ENCODE data around the gene FBXO24.

Gene FBXO24

DNA sequence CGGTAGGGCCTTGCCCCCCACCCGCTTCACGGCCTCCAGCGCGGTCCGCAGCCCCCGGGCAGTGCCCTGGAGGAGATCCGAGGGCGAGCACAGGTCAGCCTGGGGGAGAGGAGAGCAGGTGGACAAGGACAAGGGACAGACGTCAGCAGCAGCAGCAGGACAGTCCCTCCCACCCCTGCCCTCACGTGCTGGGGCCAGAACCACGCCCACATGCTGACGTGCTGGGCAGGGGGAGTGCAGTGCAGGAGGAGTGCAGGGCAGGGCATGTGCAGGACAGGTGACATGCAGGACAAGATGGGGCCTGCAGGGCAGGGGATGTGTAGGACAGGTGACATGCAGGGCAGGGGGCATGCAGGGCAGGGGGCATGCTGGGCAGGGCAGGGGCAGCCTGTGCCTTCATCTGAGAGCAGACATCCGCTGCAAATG lies 10.9 kb upstream of the FBXO24 start:
- DNase-seq = no peak

DNA sequence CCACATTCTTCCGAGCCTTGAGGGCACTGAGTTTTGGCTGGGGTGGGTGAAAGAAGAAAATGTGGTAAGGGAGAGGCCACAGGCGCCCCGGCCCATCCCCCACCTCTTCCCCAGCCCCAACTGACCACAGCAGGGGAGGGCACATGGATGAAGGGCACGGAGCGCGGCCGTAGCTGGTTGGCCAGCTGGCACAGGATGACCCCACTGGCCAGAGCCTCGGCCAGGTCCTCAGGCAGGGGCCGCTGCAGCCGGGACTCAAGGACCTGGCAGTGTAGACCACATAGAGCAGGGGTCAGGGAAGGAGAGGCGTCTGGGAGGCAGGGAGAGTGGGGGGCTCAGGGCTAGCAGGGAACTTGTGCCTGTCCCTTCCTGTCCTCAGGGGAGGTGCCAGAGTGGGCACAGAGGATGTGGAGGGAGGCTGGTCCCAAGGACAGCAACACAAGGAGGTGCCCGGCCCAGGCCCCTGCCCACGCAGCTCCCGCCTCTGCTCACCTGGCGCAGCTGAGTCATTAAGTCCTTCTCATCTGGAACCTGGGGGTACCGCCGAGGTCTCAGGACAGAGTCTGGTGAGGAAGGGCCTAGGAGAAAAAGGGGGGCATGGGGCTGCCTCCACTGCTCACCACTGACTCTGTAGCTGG lies 10.3 kb upstream of the FBXO24 start:
- DNase-seq = no peak

DNA sequence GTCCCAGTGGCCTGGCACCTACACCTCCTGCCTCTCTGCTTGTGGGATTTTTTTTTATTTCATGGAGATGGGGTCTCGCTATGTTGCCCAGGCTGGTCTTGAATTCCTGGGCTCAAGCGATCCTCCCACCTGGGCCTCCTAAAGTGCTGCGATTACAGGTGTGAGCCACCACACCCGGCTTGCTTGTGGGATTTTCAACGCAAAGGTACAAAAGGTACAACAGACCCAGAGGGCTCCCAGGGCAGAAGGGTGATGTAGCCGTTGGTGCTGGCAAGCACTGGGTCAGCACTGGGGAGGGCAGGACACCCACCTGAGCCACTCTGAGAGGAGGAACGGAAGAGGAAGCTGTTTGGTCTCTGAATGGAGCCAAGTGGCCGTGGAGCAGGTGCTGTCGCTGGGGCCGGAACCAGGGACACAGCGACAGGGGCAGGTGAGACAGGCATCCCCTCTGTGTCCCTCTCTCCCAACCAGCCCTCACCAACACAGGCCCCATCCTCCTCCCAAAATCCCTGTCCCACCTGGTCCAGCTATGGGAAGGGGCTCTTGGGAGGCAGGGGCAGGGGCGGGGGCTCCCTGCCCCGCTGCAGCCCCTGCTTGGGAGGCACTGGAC lies 9.6 kb upstream of the FBXO24 start:
- no peak for DNase-seq

DNA sequence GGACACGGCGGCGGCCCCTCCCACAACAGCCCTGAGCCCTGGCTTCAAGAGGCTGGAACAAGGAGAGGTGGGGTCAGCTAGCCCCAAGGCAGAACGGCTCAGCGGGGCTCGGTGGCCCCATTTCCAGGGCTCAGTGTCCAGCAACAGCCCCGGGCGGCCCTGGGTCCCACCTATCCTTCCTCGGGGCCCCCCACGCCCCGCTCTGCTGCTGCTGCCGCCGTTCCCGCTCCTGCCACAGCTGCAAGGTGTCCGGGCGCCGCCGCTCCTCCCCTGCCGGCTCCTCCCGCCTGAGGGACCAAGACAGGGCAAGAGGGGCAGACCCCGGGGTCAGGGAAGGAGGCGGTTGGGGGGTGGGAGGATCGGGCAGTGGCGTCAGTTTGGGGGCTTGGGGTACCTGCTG lies 9.0 kb upstream of the FBXO24 start:
- no peak for DNase-seq

DNA sequence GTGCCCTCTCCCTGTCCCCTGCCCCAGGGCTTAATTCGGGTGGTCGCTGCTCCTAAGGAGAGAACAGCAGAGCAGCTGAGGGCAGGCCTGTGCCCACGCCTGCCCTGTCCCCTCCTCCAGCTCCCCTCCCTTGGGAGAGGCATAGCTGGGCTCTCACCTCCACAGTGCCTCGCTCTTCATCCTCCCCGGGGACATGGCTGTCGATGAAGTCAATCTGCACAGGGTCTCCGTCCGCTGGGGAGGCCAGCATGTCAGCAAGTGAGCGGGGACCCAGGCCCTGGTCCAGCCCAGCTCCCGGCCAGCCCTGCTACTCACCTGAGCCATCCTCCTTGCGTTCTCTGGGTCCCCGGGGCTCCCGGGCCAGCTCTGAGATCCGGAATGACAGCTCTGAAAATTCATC lies 8.6 kb upstream of the FBXO24 start:
- no peak for DNase-seq

DNA sequence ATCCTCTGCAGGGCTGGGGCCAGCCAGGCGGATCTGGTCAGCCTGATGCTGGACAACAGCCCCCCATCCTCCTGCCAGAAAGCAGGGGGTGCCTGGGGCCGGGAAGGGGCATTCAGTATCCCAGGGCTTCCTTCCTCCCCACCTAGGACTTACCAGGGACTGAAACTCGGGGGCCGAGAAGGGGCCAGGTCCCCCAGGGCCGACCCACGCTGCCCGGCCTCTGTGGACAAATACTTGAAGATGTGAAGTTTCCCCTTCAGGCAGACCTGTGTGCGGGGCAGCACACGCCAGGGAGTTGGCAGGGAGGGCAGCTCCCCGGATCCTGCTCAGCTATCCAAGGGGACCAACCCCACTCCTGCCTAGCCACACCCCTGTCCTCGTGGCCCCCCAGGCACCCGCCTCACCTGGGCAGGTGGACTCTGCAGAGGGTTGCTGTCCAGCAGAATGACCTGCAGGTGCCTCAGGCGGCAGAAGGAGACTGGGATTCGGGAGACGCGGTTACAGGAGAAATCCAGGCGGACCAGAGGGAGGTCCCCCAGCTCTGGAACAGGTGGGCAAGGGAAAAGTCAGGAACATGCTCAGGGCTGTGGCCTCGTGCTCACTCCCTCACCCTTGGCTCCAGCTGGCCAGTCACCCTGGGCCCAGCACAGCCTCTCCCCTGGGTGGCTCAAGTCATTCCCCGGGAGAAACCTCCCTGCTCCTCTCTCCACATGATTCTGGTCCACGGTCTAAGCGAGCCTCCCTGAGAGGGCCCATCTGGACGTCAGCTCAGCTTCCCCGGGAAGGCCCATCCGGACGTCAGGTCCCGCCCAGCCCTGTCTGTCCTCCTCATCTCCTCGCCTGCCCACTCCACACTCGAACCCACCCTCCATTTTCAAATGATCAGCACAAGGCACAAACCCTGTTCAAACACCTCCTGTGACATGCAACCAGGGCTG lies 7.6 kb upstream of the FBXO24 start:
- no peak for DNase-seq

DNA sequence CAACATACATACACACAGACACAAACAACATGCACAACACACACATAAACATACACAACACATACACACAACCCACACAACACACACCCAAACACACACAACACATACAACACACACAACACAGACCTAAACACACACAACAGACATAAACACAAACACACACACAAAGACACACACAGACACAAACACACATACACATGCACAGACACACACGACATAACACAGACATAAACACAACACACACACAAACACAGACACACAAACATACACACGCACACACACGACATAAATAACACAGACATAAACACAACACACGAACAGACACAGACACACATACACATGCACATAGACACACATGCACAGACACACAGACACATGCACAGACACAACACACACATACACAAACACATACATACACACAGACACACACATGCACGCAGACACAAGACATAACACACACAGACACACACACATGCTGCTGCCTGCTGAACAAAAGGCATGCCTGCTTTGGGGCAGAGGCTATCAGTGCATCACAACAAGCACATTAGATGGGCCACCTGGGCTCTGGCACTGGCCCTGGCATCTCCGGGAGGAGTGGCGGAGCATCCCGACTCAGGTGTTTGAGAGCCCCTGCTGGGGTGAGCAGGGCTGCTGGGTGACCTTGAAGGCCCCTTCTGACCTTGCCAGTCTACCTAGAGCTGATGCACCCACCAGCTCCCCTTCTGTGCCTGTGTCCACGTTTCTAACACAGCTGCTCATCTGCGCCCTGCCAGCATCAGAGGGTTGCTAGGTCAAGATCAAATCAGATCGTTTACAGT lies 5.5 kb upstream of the FBXO24 start:
- DNase-seq = no peak

DNA sequence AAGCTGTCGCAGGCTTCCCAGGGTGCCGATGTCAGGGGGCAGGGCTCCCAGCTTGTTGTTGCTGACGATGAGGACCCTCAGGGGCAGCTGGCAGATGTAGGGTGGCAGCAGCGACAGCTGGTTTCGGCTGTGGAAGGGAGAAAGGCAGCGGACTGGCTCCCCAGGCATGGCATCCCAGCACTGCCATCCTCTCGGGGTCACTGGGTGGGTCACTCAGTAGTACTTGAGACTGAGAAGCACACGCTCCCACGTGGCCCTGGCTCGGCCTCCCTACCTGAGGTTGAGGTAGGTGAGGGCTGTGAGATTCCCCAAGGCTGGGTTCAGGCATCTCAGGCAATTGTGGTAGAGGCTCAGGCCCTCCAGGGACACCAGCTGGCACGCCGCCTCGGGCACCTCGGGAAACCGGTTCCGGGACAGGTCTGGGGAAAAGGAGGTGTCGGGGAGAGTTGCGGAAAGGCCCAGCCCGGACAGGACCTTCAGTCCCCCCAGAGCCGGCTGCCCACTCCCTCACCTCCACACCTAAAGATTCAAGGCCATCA lies 4.0 kb upstream of the FBXO24 start:
- no peak for DNase-seq

DNA sequence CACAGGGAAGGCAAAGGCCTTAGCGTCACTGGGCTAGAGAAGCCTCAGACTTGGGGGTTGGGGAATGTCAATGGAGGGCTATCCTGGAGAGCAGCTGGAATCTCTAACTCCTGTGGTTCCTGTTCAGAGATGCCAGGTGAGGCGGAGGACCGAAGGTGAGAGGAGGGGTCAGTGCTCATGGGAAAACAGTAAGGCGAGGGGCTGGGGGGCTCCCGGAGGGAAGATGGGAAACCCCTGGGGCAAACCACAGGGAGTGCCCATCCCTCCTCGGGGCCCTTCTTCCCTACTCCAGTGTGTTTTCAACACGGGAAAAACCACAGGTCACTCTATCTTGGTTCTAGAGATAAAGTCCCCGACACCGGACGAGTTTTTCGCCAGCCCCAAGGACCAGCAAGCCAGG lies 3.5 kb upstream of the FBXO24 start:
- DNase-seq = no peak

DNA sequence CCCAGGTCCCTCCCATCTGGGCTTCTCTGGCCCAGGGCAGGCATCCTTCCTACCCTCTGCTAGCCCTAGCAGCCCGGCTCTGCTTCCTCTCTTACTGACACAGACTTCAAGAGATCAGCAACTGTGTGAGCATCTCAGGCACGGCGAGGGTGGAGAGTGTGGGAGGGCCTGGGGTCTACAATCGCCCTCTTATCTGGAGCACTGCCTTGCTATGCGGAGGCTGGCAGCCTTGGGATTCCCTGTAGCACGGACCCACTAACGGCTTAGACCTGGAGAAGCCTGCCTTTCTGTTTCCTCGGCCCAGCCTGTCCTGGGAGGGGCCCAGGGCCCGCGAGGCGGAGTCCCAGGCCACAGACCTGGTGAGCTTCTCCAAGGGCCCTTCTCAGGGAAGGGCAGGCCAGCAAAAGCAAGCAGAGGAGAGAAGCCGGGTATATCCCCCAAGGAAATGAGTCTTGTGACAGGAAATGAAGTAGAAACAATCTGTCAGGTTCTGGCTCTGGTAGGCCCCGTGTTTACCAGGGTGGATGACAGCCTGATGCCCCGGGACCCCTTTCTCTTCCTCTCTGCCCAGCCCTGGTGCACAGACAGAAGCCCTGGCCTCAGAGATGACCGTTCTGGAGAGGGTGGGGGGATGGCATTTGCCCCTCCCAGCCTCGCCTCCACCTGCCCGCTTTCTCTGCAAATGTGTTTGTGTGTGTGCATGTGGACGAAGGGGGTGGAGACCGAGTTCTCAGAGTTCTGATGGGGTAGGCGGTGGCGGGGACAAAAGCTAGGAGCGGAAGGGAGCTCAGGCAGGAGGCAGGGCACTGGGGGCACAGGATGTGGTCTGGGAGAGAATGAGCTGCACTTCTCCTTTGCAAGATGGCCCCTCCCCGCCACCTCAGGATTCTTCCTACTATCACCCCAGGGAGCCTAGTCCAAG lies 2.7 kb upstream of the FBXO24 start:
- peak; percentile 82 for DNase-seq

DNA sequence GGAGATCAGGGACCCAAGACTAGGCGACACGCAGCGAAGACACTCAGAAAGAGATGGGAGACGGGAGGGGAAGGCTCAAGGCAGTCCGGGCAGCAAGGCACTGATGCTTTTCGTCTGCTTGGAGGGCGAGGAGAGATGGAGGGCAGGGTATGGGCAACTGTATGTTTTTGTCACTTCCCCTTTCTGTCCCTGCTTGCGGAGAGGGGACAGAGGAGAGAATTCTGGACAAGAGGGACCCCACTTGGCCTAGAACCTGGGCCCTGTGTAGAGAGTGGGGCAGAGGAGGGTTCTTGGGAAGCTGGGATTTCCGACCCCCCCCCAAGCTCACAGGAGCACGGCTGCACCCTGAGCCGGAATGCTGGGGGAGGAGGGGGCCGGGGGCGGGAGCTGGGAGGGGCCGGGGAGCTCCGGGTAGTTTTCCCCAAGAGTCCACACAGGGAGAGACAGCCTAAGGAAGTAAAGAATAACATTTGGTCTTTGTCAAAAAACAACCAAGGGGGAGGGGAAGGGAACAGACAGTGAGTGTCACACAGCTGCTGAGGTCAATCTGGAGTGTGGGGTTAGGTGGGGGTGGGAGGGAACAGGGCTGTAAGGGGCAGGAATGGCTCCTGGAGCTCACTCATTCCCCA lies 2.0 kb upstream of the FBXO24 start:
- peak; percentile 67 for DNase-seq

DNA sequence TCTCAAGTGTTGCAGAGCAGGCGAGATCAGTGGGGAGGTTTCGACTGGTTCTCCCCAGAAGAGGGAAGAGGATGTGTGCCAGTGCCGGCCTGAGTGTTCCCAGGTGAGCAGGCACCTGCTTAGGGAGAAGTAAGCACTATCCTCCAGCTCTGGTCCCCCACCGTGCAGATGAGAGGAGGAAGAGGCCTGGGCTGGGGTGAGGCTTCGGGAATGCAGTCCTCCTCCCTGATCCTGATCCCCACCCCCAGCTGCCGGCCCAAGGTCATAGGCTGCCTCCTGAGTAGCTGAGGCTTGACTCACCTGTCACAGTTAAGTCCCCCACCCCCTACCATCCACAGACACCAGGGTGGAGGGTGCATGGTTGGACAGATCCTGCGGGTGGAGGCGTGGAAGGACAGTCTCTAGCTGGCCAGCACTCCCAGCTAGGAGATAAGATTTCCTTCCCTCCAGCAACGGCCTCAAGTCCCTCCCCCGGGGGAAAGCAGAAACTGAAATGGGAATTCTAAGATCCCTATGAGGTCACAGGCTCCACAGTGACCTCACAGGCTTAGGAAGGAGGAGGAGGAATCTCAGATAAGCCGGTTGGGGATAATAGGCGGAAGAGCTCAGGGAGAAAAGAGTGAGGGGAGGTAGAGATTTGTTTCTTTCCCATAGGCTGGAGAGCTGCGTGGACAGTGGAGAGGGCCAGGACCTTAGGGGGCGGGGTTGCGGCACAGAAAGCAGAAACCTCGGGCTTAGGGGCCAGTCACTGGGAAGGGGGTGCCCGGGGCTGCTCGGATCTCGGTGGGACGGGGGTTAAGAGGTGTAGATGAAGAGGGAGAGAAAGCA lies 1.2 kb upstream of the FBXO24 start:
- peak; percentile 77 for DNase-seq

DNA sequence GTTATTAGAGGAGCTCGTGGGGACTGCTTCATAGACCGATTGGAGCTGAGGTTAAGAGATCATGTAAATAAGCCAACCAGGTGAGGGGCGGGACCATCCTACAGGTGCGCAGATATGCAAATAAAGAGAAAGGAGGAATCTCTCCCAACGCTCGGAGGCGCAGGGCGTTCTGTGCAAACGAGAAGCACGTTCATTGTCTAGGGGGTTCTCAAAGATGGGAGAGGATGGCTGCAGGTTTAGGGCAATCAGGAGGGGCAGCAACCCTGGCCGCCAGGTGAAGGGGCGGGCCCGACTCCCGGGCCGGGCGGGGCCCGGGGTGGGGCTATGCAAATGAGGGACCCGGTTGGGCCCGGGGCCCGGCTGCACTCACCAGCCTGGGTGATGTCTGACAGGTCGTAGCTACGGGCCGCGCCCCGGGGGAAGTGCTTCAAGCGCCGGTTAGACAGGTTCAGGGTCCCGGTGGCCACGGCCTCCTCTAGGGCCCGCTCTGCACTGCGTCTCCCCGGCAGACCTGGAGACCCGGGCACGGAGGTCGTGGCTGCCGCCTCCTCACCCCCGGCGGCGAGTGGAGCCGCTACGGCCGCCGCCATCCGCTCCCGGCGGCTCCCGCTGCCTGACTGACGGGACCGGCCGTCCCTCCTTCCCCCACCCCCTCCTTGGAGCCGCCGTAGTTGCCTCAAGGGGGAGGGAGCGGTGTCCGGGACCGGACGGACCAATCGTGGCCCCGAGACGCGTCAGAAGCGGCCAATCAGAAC lies 440 bp upstream of the FBXO24 start, which contains the start of gene LRCH4:
Gene LRCH4 (minus strand): TSS at position 619 of the 755 bp plus-strand sequence. CDS start 29 bp downstream, at position 590.
- peak; percentile 52 for DNase-seq

DNA sequence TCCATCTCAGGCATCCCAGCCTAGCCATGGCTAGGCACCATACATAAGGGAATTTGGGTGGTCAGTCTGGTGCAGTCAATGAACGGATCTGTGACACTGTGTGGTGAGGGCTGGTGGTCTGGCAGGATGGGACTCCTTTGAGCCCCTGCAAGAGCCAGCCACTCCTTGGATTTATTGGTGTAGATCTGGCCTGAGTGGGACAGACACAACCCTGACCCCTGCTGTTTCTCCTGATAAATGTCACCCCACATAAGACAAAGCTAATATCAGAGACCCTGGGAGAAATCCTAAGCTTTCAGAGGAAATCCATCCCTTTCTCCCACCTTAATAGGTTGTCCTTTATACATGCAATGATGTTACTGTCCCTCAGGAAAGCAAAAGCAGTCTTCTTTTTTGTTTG lies 2.3 kb downstream of the FBXO24 start:
- DNase-seq = peak; percentile 33

DNA sequence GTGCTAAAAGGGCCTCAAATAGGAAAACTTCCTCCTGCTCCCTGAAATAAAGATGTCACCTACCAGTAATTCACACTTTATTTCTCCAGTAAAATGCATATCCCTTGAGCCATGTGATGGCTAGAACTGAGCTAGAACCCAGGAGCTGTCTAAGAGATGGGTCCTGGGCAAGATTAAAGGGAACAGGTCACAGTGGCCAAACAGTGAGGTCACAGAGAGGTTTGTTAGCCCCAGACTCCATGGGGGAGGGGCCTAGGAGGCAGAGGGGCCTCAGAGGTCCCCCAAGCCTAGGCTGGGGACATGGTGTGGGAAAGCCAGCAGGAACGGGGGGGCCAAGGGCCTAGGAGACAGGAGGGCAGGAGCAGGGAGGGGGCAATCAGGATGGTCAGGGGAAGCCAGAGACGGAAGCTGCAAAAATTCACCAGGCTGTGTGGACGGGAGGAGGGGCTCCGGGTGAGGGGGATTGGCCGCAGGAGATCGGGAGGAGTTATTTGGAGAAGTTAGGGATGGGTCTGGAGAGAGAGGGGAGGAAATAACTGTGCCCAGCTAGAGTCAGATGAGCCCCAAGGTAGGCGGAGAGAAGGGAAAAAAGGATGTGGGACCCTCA lies 3.3 kb downstream of the FBXO24 start:
- no peak for DNase-seq

DNA sequence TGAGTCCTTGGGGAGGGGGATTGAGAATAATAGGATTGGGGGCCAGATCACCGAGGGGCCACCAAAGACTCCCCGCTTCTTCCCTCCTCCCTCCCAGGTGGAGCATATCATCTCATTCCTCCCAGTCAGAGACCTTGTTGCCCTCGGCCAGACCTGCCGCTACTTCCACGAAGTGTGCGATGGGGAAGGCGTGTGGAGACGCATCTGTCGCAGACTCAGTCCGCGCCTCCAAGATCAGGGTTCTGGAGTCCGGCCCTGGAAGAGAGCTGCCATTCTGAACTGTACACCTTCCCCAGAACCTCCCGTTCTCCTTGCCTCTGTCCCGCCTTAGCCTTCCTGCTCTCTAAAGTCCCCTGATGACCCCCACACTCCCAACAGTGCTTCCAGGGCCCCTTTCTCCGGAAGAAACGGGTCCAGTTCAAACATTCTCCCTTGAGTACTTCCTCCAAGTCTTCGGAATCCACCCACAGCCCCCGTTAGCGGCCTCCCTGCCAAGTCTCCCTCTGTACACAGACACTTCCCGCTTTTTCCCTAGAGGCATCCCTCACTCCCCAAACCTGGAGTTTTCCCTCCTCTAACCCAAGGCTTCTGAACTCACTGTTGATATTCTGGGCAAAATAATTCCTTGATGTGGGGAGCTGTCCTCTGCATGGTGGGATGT lies 4.1 kb downstream of the FBXO24 start:
- DNase-seq = no peak

DNA sequence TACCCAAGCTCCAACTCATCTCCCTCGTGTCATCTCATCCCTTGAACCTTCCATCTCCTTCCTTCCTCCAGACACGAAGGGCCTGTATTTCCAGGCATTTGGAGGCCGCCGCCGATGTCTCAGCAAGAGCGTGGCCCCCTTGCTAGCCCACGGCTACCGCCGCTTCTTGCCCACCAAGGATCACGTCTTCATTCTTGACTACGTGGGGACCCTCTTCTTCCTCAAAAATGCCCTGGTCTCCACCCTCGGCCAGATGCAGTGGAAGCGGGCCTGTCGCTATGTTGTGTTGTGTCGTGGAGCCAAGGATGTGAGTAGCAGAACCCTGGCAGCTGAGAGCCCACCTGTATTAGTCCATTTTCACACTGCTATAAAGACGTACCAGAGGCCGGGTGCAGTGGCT lies 5.5 kb downstream of the FBXO24 start:
- DNase-seq = no peak

DNA sequence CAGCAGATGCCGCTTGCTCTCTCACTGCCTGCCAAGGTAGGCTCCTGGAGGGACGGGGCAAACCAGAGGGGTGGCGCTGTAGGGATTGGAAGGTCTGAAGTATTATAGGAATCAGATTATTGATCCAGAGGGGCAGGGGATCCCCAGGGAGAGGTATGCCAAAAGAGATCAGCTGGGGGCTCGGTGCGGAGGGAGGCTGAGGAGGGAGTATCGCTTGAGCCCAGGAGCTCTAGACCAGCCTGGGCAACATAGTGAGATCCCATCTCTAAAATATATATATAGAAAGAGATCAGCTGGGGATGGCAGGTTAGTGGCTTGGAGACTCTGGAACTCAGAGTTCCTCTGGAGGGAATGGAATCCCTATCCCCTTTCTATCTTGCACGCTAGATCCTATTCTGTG lies 9.1 kb downstream of the FBXO24 start:
- DNase-seq = no peak
